Mammary epithelial cell (primary cell): Measurements from ENCODE around the gene HIP1.

Experiments used
- CTCF ChIP-seq, 2 donors: IDR thresholded peaks in 1 of 2; conservative IDR thresholded peaks in 1 of 2; 2 replicates each; pipeline ENCODE4 v1.5.1; 2011 to 2012; ENCODE audit warnings: inconsistent platforms in 2 of 2, low read length in 2 of 2, mild to moderate bottlenecking in 2 of 2, control low read depth in 1 of 2, low read depth in 1 of 2; ENCODE audit not compliant: insufficient read depth in 1 of 2; ENCODE audit errors: extremely low read depth in 1 of 2
- EZH2 ChIP-seq: IDR thresholded peaks from 2 replicates; pipeline ENCODE4 v1.6.1; 2012; ENCODE audit warnings: low read length, inconsistent platforms, borderline replicate concordance

GRCh38 chr7:75559976-75560365 is 178.8 kb downstream of the HIP1 start:
- no peak for TF ChIP-seq CTCF (conservative IDR thresholded peaks at IDR 0.05 in 1 of 2, IDR thresholded peaks at IDR 0.05 in 1 of 2; ENCODE audit: extremely low read depth in 1 of 2, insufficient read depth in 1 of 2, low read depth in 1 of 2, low read length in 2 of 2)
- TF ChIP-seq EZH2: no peak
